ENCODE data around the gene PJVK. TPM values are rescaled to one million over a fixed set of nuclear protein-coding genes. Genes with fewer than 3 reads are reported as not detected.
A peak's percentile ranks its signal among the peaks of the same experiment; 100 is the strongest.

Gene PJVK
- total and polyA plus RNA-seq, 10 of the 15 experiments (the other 5 are each of a cell fraction or from before 2014, with no cell fraction given) = 1.8 to 6.8 (median 3.2) TPM

GRCh38 chr2:178482437-178482836, 31.3 kb downstream of the PJVK start:
- ChIA-PET POLR2A (interaction anchor here (0.6 to 2.5 kb wide), 17 partner anchors 22 to 1297 kb away, joined by 3 to 19 read pairs (median 5); partner anchors contain the start of genes PJVK and PRKRA), CTCF (interaction anchor here (0.6 to 2.7 kb wide), 19 partner anchors 10 to 370 kb away, joined by 3 to 15 read pairs (median 5); partner anchors contain the start of gene RBM45), RAD21 (ENCODE audit: unreplicated experiment) (interaction anchor here (0.6 to 2.5 kb wide), 15 partner anchors 25 to 218 kb away, joined by 3 to 29 read pairs (median 3); partner anchors contain the start of genes PJVK and PRKRA), SMC1A (ENCODE audit: uncharacterized antibody, unreplicated experiment) (interaction anchor here (0.8 to 3.0 kb wide), 22 partner anchors 11 to 252 kb away, joined by 3 to 21 read pairs (median 5); no protein-coding TSS in a partner anchor)
- Histone ChIP-seq H3K4me3 (peak overlapping the region; percentile 93), H3K9ac (ENCODE audit: control insufficient read depth, insufficient read depth, low read length) (no peak overlapping the region), H3K36me3 (ENCODE audit: control insufficient read depth in 2 of 2, insufficient read depth in 2 of 2, low read length in 1 of 2) (no peaks in the 10 kb centered on the region; a peak in 1 of 4 replicates), H3K79me2 (ENCODE audit: control insufficient read depth, insufficient read depth, low read length) (peaks cover 43% of the 10 kb centered on the region), H3K9me3 (replicated peaks; ENCODE audit: control insufficient read depth, insufficient read depth, low read length) (no peaks in the 10 kb centered on the region), H3K27me3 (replicated peaks in 1 of 2; ENCODE audit: control insufficient read depth in 2 of 2, insufficient read depth in 2 of 2, low read length in 1 of 2) (no peaks in the 10 kb centered on the region), H3K4me1 (ENCODE audit: control insufficient read depth, insufficient read depth, low read length) (peaks cover 7% of the 10 kb centered on the region; the same call in 1 of the 2 replicates), H2AFZ (ENCODE audit: control insufficient read depth, low read depth, low read length) (no peak overlapping the region), H3K4me2 (ENCODE audit: control insufficient read depth, insufficient read depth) (peak overlapping the region; percentile 69), H4K20me1 (ENCODE audit: control insufficient read depth, insufficient read depth) (no peaks in the 10 kb centered on the region), H3K27ac (ENCODE audit: control insufficient read depth, insufficient read depth) (no peak overlapping the region)
- DNase-seq (ENCODE audit: low read depth, low spot score) (peak; percentile 54), FAIRE-seq (peak; percentile 77), ATAC-seq (peak; percentile 35)
- intact Hi-C loops (cut with micrococcal nuclease; ENCODE audit: unreplicated experiment) = loop anchor here (5.0 kb wide), 1 partner anchor 220 kb away; no protein-coding TSS in a partner anchor
- in situ Hi-C loops (cut with MboI) = no loop called here
- 0% methylated on average over 4 of the region's 4 CpGs for WGBS (ENCODE audit: insufficient coverage, insufficient replicate concordance, low lambda C conversion rate, missing lambda C conversion rate)
- 0 out of 2 replicates have a peak, but pooled peaks have one; percentile 27 for TF ChIP-seq CREB1 (IDR thresholded peaks at IDR 0.05; ENCODE audit: low read depth)
- TF ChIP-seq EP300 (IDR thresholded peaks at IDR 0.05; ENCODE audit: borderline replicate concordance in 1 of 2, control insufficient read depth in 1 of 2, low read depth in 2 of 2, low read length in 2 of 2) = 0 out of 4 replicates have a peak, but pooled peaks of 1 of the 2 experiments have one; percentile 7
- 0 out of 2 replicates have a peak, but pooled peaks have one; percentile 27 for TF ChIP-seq RUNX3 (IDR thresholded peaks at IDR 0.05; ENCODE audit: low read length)
- TF ChIP-seq TAF1 (IDR thresholded peaks at IDR 0.05; ENCODE audit: borderline replicate concordance, low read depth, low read length) = no peak
- TF ChIP-seq EED (IDR thresholded peaks at IDR 0.05; ENCODE audit: low read depth) = no peak
- TF ChIP-seq MTA3 (IDR thresholded peaks at IDR 0.05; ENCODE audit: borderline replicate concordance, low read length) = 0 out of 2 replicates have a peak, but pooled peaks have one; percentile 43
- 0 out of 2 replicates have a peak, but pooled peaks have one; percentile 37 for TF ChIP-seq NBN (IDR thresholded peaks at IDR 0.05)
- peak; percentile 90 for TF ChIP-seq ZNF384 (IDR thresholded peaks at IDR 0.05; ENCODE audit: borderline replicate concordance, low read depth, low read length)
- no peak for TF ChIP-seq NR2C1 (IDR thresholded peaks at IDR 0.05)
- TF ChIP-seq NFIC (IDR thresholded peaks at IDR 0.05; ENCODE audit: low read depth, low read length) = no peak
- no peak for TF ChIP-seq SP1 (IDR thresholded peaks at IDR 0.05; ENCODE audit: low read depth, low read length)
- TF ChIP-seq SMARCA5 (IDR thresholded peaks at IDR 0.05) = no peak
- TF ChIP-seq JUNB (IDR thresholded peaks at IDR 0.05) = peak; percentile 78
- TF ChIP-seq HDGF (IDR thresholded peaks at IDR 0.05) = peak; percentile 47; the same call in 1 of the 2 replicates
- peak; percentile 85; the same call in 1 of the 3 replicates for TF ChIP-seq POU2F2 (IDR thresholded peaks at IDR 0.05; ENCODE audit: borderline replicate concordance, low read depth, low read length)
- peak; percentile 35; the same call in 1 of the 2 replicates for TF ChIP-seq RELB (IDR thresholded peaks at IDR 0.05; ENCODE audit: low read depth)
- TF ChIP-seq ATF7 (IDR thresholded peaks at IDR 0.05; ENCODE audit: low read depth) = peak; percentile 56; the same call in 1 of the 2 replicates
- TF ChIP-seq CREM (IDR thresholded peaks at IDR 0.05; ENCODE audit: low read depth) = peak; percentile 34; the same call in 1 of the 2 replicates
- TF ChIP-seq CBFB (IDR thresholded peaks at IDR 0.05; ENCODE audit: low read depth) = no peak
- TF ChIP-seq RB1 (IDR thresholded peaks at IDR 0.05; ENCODE audit: borderline replicate concordance) = no peak
- peak; percentile 78 for TF ChIP-seq IRF4 (IDR thresholded peaks at IDR 0.05; ENCODE audit: low read depth, low read length)
- BruUV-seq (replicated peaks) = no TSS peak
